ENCODE data around the gene TSPAN31. TPM values are rescaled to one million over a fixed set of nuclear protein-coding genes. Genes with fewer than 3 reads are reported as not detected.

Gene TSPAN31
- total RNA-seq, 1 donor from 2014 or later: 21.5 TPM

DNA sequence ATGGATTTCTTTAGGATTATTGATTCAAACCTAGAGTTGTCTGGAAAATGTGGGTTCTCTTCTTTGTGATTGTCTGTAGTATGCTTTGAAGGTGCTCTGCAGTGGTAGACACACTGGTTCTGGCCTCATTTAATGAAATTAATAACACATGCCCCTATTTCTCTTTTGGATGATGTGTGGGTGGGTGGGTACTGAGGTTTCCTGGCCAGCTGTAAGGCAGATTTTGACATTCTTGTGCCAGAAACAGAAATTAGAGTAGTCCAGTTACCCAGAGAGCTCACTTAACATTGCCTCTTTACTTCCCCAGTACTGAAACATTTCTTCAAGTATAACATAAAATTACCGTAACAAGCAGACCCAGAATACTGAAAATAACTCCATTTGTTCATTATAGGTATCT, 52.2 kb downstream of the TSPAN31 start:
- no peaks in the 10 kb centered on the region for H3K9me3 Mint-ChIP-seq (ENCODE audit: low read depth)
- DNase-seq (ENCODE audit: low spot score): no peak
- H3K27ac Mint-ChIP-seq (ENCODE audit: unreplicated experiment): no peak overlapping the region
- no peaks in the 10 kb centered on the region for H3K27me3 Mint-ChIP-seq (ENCODE audit: low read depth)
- no peak for TF ChIP-seq CTCF (IDR thresholded peaks at IDR 0.05)
- H3K4me3 Mint-ChIP-seq (ENCODE audit: unreplicated experiment): no peak overlapping the region
- H3K36me3 Mint-ChIP-seq (ENCODE audit: low read depth): peaks cover 29% of the 10 kb centered on the region
- peaks cover 8% of the 10 kb centered on the region for H3K4me1 Mint-ChIP-seq (ENCODE audit: low read depth)

DNA sequence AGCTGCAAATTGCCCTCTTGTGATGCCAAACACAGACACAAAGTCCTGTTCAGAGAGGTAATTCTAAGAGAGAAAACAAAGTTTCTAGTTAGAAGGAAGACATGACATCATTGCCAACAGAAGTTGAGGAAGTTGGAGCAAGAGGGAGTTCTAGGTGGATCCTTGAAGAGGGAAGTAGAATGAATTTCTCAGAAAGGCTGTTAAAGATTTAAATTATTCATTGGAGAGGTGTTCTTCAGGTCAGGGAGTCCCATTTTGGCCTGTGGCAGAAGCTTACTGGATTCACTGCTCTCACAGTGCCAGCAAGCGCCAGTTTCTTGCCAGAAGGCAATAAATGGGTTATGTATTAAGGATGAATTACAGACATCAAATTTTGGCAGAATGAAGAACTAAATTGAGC, 53.1 kb downstream of the TSPAN31 start:
- Mint-ChIP-seq H3K36me3 (ENCODE audit: low read depth) (peaks cover 34% of the 10 kb centered on the region), H3K27me3 (ENCODE audit: low read depth) (no peaks in the 10 kb centered on the region), H3K27ac (ENCODE audit: unreplicated experiment) (no peak overlapping the region), H3K4me1 (ENCODE audit: low read depth) (peaks cover 8% of the 10 kb centered on the region), H3K4me3 (ENCODE audit: unreplicated experiment) (no peak overlapping the region), H3K9me3 (ENCODE audit: low read depth) (no peaks in the 10 kb centered on the region)
- DNase-seq (ENCODE audit: low spot score): no peak
- no peak for TF ChIP-seq CTCF (IDR thresholded peaks at IDR 0.05)

Small RNA genes lying within 50 kb of the gene (microRNA-seq; reads per million reads assigned to microRNA genes)
- gene MIR6759 (ENCODE audit: borderline number of aligned reads): not detected

Other genes starting within 250 kb of the TSPAN31 start
- 9.6 to 79.1 TPM (median 79.0 TPM) in 3 replicates for gene DDIT3, start 224.5 kb upstream of the TSPAN31 start, total RNA-seq
- gene MBD6, start 222.2 kb upstream of the TSPAN31 start, total RNA-seq: 66.9 to 86.5 TPM (median 78.4 TPM) in 3 replicates
- gene DCTN2, start 197.8 kb upstream of the TSPAN31 start, total RNA-seq: 104 to 117 TPM (median 112 TPM) in 3 replicates
- gene KIF5A, start 195.0 kb upstream of the TSPAN31 start, total RNA-seq: 2.6 to 5.1 TPM (median 3.5 TPM) in 3 replicates
- 27.9 to 33.1 TPM (median 30.5 TPM) in 3 replicates for gene PIP4K2C, start 153.8 kb upstream of the TSPAN31 start, total RNA-seq
- gene DTX3, start 140.2 kb upstream of the TSPAN31 start, total RNA-seq: 29.8 to 30.3 TPM (median 30.1 TPM) in 3 replicates
- 29.0 to 30.6 TPM (median 29.5 TPM) in 3 replicates for gene ARHGEF25, start 133.6 kb upstream of the TSPAN31 start, total RNA-seq
- gene B4GALNT1, start 111.8 kb upstream of the TSPAN31 start, total RNA-seq: 20.8 to 21.8 TPM (median 21.4 TPM) in 3 replicates
- gene OS9, start 50.9 kb upstream of the TSPAN31 start, total RNA-seq: 284 to 337 TPM (median 290 TPM) in 3 replicates
- 1.9 to 3.1 TPM (median 1.9 TPM) in 3 replicates for gene AGAP2, start 6.3 kb upstream of the TSPAN31 start, total RNA-seq
- gene CDK4, start 7.3 kb downstream of the TSPAN31 start, total RNA-seq: 136 to 140 TPM (median 139 TPM) in 3 replicates
- gene MARCHF9, start 10.1 kb downstream of the TSPAN31 start, total RNA-seq: 17.3 to 22.1 TPM (median 21.8 TPM) in 3 replicates
- gene CYP27B1, start 22.0 kb downstream of the TSPAN31 start, total RNA-seq: 2.1 to 3.2 TPM (median 2.3 TPM) in 3 replicates
- gene METTL1, start 27.1 kb downstream of the TSPAN31 start, total RNA-seq: 25.2 to 33.6 TPM (median 26.8 TPM) in 3 replicates
- 13.0 to 14.8 TPM (median 13.6 TPM) in 3 replicates for gene EEF1AKMT3, start 27.6 kb downstream of the TSPAN31 start, total RNA-seq
- gene TSFM, start 37.7 kb downstream of the TSPAN31 start, total RNA-seq: 17.8 to 21.3 TPM (median 19.9 TPM) in 3 replicates
- 4.8 to 6.0 TPM (median 5.6 TPM) in 3 replicates for gene AVIL, start 73.7 kb downstream of the TSPAN31 start, total RNA-seq
- 113 to 124 TPM (median 123 TPM) in 3 replicates for gene CTDSP2, start 101.7 kb downstream of the TSPAN31 start, total RNA-seq
- 2.3 to 5.3 TPM (median 3.6 TPM) in 3 replicates for gene ATP23, start 196.5 kb downstream of the TSPAN31 start, total RNA-seq

Data from chondrocyte (in vitro differentiated cells).